Measurements from ENCODE around the gene GTF3C4.

The GTF3C4 gene

DNA sequence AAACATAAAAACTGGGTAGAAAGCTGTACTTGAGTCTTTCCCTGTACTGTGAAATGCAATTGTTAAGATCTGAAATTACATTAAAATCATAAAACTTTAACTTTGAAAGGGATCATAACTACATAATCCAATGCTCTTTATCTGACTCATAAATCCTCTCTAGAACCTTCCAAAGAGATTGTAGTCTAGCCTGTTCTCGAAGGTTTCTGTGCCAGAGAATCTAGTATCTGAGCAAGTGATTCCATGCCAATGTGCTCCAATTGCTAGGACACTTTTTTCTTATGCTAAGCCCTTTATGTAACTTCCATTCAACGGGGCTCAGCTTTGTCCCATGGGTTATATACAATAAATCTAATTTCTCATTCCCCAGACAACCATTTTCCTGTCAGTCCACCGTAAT lies 21.6 kb upstream of the GTF3C4 start:
- no peak for DNase-seq

DNA sequence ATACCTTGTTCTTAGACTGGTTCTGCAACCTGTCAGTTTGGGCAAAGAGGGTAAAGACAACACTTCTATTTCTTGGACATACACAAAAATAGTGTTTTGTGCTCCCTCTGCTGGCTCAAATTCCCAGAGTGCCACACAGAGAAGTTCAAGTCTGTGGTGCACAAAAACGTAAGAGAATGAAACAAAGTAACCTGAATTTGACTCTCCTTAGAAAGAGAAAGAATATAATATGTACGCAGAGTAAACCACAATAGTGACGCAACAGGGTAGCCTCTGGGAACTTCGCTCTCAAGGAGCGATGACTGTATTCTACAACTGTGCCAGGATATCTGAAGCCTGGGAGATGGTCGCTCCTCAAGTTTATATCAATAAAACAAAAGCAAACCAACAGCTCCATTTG lies 19.0 kb upstream of the GTF3C4 start:
- DNase-seq = peak; percentile 16

DNA sequence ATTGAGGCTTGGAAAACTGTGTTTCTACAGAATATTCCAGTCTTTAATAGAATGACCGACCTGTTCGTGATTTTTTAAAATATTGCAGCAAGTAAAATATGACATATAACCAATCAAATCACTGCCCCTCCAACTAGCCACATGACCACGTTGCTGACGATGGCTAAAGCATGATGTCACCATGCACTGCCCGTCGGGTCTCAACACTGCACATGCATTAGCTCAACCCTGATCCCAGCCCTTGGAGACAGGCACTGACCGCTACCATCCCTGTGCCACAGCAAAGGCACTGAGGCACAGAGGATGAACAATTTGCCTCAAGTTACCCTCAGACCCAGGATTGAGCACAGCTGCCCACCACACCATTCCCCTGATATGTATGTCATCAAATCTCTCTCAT lies 14.0 kb upstream of the GTF3C4 start:
- DNase-seq = no peak

DNA sequence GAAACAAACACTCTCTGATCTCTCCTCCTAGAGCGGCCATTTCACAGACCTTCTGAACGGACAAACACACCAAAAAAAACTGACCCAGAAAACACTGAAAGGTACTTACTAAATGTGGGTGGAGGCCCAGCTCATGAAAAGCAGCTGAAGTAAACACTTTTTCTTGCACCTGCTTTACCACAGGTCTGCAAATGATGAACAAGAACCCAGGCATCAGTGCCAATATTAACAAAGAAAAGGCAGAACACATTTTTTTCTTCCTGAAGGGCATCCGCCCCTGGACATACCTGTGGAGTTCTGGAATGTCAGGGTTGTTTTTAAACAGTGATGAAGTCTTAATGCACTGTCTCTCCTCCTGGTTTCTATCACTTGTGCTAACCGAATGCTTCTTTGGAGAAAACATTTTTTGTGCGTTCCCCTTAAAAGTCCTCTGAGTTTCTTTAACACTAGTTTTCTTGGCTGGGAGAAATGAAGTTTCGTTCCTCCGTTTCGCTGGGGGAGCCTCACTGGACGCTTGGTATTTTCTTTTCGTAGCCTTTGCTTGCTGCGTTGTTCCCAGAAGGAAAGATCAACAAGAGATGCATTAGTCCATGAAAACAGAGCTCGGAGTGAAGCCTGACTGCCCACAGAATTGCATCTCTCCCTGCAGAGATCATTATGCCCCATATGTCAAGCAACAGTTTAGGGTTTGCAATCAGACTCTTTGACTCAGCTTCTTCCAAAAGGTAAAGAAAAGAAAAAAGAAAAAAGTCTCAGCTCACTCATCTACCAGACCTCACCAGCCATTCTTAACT lies 7.9 kb upstream of the GTF3C4 start:
- no peak for DNase-seq

DNA sequence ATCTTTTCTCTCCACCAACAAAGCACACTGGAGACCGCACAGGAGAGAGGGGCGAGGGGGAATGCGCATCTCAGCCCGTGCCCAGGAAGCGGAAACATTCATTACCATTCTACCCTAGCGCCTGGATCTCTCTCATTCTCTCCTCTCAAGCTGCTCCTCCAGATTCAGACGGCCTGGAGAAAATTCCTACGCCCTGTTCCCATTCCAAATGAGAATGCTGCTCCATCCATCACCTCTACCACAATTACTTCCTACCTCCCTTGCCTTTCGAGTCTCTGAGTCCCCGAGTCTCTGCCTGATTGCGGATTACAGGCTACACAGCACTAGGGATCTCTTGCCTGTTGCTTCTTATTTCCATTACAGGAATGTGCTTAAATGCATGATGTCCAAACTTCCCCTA lies 7.1 kb upstream of the GTF3C4 start:
- DNase-seq = no peak

DNA sequence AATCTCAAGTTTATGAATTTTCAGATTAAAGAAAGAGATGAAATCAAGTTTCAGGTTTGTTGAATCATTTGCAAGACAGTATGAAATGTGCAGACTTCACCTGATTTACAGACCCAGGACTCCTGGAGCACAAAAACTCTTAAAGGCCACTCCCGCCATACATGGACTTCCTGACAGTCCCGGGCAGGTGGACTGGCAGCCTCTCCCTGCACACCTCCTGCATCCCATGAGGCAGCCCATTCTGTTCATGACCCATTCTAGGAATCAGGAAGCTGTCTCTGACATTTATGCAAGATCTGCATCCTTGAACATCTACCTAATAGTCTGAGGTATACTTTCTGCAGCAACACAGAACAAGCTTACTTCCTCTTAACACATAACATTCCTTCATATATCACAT lies 6.4 kb upstream of the GTF3C4 start:
- no peak for DNase-seq

DNA sequence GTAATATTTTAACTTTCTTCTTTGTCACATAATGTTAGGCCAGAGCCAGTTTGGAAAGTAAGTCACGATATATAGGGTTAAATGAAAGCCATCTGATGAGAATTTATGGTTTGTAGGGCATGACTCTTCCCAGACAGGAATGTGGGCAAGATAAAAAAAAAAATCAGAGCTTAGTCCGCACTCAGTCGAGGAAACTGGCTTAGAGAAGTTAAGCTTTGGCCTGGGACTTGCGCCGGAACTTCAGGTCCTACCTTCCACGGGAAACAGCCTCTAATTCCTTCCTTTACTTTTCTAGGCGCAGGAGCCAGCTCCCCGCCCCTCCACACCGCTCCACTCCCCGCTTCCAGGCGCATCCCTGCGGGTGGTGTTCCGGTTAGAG lies 956 bp upstream of the GTF3C4 start:
- no peak for DNase-seq

DNA sequence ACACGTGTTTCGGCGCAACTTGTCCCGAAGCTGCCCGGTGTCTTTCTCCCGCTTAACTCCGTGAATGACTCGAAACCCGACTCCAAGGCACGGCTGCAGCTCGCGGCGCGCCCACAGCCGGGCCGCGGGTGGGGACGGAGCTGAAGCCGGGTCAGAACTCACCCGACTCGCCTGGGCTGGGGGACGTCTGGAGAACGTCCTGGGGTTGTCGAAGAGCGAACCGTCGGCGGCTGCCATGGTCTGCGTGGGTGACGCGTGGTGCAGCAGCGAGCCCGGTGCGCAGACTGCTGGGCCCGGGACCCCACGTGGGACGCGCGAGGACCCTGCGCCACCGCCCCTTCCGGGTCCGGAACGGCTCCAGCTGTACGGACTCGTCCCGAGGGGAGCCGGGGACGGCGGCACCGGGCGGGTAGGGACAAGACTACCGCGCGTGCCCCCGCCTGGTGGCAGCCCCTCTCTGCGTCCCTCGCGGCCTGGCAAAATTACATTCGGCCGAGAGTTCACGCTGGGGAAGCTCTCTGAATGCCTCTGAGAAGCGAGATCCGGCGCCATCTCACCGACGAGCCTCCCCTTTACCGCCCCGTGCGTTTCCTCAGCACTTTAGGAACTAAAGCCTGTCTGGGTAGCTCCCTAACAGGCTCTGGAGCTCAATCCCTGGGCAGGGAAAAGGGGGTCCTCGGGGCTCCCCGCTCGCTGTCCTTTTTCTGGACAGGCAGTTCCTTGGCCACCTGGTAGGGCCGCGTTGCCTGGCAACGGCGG lies 387 bp upstream of the GTF3C4 start, which contains the start of gene DDX31:
Gene DDX31, minus strand, starts transcription at position 286 of the 759 bp plus-strand sequence. Its CDS starts 49 bp downstream, at position 237.
- DNase-seq = peak; percentile 90

DNA sequence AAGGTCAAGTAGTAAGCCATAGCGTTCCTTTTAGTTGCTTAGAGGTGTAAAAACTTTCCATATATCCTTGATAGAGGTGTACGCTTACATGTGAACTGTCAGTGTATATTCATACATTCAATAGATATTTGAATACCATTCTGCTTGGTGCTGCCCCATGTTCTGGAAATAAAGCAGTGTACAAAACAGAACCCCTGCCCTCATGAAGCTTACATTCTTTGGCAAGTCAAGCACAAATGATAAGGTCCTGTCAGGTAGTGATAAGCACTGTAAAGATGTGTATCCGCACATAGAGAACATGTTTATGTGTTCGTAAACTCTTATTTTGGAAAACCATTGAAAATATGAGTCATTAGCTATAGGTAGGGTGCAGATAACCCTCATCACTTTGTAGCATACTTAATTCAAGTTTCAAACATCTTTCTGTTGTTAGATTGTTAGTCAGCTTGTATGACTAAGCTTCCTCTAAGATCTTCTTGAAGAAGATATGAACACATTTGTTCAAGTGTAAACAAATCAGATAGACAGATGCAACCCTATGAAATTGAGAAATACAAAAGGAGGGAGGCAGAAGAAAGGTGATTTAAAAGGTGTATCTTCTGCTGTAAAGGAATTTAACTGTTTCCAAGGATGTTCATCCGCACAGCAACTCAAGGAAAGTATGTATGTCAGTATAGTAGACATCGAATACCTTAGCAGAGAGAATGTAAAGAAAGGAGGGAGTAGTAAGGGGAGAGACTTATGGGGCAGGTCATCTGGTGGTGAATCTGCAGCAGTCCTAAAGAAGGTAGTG lies 1.6 kb downstream of the GTF3C4 start:
- no peak for DNase-seq

DNA sequence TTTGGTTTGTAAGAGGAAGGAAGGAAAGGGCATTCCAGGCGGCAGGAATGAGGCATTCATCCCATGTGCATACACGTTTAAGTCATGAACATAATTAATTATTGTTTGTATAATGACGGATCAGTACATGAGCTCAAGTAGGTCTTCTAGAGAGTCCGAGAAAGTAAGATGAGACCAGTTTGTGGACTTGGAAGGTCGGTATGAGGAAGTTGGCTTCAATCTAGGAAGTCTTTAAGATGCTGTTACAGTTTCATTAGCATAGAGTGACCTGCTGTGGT lies 2.1 kb downstream of the GTF3C4 start:
- DNase-seq = no peak

DNA sequence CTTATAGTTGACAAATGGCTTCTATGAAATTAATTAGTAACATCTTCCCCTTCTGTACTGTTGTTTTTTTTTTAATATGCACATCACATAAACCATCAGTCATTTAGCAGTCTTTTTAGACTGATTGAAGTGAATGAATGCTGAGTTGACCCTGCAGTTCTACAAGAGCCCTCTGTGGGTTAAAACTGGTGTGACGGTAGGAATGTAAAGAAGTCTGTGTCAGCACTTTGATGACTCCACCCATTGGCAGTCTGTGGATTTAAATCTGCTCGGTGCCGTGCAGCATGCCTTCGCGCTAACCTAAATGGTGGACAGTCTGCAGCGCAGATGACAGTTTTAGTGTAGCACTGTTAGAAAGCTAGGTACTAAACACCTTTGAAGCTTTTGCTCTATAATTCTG lies 3.1 kb downstream of the GTF3C4 start:
- no peak for DNase-seq

DNA sequence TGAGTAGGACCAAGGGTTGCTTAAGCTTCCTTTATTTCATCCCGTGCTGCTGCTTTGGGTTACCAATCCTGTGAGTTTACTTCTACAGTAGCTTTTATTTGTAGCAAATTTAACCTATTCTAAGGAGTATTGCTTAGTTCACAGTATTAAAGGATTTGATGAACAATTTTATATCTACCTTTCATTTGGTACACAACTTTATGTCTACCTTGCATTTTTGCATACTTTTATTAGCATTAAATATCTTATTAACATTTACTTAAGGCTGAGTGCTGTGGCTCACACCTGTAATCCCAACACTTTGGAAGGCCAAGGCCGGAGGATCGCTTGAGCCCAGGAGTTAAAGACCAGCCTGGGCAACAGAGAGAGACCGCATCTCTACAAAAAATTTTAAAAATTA lies 4.2 kb downstream of the GTF3C4 start:
- DNase-seq = no peak

DNA sequence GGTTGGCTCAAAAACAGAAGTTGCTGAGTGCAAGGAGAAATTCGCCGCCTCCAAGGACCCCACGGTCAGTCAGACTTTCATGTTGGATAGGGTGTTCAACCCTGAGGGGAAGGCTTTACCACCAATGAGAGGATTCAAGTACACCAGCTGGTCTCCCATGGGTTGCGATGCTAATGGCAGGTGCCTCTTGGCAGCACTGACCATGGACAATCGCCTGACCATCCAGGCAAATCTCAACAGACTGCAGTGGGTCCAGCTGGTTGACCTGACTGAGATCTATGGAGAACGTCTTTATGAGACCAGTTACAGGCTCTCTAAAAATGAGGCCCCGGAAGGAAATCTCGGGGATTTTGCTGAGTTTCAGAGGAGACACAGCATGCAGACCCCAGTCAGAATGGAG lies 7.7 kb downstream of the GTF3C4 start:
- DNase-seq = no peak

DNA sequence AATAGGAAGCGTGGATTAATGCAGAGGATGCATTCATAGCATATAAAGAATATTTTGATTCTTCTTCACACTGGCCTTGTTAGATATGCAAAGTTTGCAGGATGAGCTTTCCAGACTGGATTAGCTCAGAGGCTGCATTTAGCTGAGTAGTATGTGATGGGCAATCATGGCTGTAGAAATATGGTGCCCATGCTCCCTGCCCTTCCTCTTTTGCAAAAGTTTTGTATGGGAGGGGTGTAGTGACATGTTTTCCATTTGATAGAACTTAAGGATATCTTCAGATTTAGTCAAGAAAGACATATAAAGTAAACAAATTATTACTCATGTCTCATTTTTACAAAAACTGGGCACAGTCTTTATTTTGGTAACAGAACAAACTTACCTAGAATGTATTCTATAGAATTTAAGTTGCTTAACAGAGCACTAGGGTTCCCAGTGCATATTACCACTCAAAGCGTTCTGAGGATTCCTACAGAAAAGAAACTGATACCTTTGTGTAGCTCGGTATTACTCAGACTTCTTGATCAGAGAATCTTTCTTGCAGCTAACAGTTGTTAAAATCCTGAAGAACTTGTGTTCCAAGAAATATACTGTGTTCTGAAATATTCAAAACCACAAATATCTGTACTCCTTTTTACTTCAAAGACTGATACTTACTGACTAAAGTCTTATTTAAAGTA lies 9.8 kb downstream of the GTF3C4 start:
- DNase-seq = no peak

DNA sequence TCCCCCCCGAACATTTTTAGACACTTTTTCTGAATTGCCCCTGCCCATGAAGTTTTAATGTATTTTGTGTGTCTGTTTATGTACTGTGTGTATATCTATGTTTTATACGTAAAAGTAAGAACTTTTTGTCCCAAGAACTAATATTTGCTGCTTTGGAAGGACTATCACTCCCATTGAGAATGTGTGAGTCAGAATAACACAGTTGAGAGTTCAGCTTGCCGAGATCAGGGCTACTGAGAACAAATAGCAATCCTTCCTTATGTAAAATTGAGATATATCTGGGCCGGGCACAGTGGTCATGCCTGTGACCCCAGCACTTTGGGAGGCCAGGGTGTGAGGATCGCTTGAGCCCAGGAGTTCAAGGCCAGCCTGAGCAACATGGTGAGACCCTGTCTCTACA lies 11.3 kb downstream of the GTF3C4 start:
- DNase-seq = no peak

DNA sequence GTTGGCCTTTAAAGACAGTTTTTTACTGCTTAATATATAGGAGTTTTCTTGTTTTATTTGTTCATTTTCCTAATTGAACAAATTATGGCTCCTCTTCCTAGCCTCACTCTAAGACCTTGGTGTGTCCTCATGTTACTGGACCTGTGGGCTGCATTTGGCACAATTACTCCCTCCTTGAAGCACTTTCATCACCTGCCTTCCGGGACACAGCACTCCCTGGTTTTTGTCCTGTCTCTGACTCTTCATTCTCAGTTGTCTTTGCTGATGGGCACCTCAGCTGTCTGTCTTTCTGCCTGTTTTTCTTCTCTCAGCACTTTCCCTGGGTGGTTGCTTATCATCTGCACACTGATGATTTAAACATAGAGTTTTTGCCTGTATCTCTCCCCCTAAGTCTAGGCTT lies 13.6 kb downstream of the GTF3C4 start:
- DNase-seq = no peak

DNA sequence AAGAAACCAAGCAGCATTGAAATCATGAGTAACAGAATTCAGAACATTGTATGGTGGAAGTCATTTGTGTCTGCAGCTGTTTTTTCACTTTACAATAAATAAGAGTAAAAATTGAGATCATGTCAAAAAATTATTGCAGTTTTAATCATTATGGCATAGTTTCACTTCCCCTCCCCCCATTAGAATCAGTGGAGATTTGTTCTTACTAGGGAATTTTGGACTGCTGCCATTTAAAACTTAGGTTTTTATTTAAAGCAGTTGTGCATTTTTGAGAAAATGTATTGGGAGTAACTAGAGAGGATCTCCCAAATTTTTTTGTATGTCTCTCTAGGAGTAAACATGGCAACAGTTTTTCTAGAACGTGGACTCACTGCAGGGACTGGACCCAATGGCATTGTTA lies 20.4 kb downstream of the GTF3C4 start:
- DNase-seq = no peak

DNA sequence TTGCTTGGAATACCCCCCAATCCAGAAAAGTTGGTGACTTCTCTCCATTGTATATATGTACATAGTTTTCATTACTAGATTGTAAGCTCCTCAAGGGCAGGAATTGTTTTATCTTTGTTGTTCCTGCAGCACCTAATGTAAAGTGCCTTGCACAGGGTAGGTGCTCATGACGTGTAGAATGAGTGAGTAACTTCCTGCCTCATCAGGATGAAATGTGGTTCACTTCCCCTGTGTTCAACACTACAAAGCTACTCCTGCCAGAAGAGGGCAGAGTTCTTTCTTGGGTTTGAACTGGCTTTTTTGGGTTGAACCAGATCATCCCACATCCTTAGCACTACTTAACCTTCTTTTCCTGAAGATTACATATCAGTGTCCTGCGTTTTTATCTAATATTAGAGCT lies 23.9 kb downstream of the GTF3C4 start:
- DNase-seq = peak; percentile 39

DNA sequence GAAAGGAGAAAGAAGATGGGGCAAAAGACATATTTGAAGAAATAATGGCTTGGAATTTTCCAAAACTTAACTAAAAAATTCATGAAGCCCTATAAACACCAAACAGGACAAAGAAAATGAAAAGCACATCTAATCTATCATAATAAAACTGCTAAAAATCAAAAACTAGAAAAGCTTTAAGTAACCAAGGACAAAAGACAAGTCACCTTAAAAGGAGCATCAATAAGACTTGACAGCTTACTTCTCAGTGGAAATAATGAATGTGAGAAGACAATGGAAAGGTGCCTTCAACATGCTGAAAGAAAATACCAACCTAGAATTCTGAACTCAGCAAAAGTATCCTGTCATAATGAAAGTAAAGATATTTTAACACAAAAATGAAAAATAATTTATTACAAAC lies 27.0 kb downstream of the GTF3C4 start:
- no peak for DNase-seq

DNA sequence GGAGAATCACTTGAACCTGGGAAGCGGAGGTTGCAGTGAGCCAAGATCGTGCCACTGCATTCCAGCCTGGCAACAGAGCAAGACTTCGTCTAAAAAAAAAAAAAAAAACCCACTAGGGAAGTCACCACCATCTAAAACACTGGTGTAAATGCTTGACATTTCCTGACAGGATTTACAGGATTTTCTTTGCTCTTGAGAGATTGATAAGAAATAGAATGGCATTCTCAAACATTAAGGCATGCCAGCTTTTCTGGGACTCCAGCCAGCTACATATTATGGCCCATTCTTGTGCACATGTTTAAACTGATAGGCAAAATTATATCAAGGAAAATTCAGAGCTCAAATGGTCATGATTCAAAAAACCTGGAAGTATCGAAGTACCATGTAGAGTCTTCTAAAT lies 28.7 kb downstream of the GTF3C4 start:
- DNase-seq = no peak

DNA sequence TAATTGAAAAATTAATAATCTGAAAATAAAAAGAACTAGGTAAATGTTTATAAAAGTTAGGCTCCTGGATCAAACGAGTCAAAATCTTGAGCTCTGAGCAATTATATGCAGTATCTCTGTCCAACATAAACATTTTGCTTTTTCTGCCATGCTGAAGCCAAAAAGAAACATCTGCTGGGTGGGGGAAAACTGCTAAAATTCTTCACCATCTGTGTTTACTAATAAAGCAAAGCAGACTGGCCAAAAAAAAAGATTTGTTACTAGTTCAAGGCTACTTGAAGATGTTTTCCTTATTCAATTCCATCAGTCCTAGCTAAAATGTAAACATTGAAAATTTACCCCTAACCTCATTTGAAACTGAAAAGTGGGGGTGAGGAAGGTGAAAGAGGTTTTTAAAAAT lies 29.7 kb downstream of the GTF3C4 start:
- no peak for DNase-seq

DNA sequence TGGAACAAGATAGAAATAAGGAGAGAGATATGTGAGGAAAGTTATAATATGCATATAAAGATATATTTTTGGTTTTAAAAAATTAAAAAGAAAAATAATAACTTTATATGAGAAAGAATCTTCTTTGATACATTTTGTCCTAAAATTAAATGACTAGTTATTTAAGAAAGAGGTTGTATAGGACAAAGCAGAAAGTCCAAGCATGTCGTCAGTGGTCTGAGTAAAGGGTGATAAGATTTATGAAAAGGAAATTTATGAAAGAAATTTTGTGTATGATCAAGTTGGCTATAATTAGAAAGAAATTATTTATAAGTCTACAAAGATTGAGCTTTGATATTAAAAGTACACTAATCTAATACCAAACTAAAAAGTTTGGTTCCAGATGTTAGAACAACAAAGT lies 32.0 kb downstream of the GTF3C4 start:
- DNase-seq = no peak

DNA sequence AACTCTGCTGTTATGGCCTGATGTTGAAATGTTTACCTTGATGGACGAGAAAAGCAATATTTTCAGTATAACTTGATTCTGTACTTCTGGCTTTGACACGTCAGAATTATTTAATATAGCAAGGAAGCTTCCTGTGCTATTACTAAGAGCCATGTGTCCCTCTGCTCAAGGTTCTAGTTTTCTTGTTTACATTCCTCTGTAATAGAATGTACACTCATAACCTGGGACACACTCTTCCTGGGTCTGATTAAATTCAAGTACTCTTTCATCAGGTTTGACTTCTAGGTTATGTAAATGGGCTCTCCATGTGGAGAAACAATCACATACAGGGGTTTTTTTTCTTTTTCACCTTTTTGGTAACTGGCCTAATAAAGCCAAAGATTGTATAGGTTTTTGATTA lies 33.1 kb downstream of the GTF3C4 start:
- no peak for DNase-seq
